Progenitor cell of endocrine pancreas (in vitro differentiated cells): ENCODE results near the gene BTG4. TPM values are rescaled to one million over a fixed set of nuclear protein-coding genes. Genes with fewer than 3 reads are reported as not detected.

Experiments
- DNase-seq: peaks from one replicate; pipeline ENCODE4 v3.0.0; 2021; ENCODE audit warnings: low spot score; ENCODE audit not compliant: unreplicated experiment
- H3K27ac Mint-ChIP-seq: 2 replicates; pipeline ENCODE4 v1.8.0; 2021; ENCODE audit warnings: mild to moderate bottlenecking, moderate library complexity, mixed read lengths
- H3K27me3 Mint-ChIP-seq: 2 replicates; pipeline ENCODE4 v1.8.0; 2021; ENCODE audit warnings: mixed read lengths
- H3K36me3 Mint-ChIP-seq: 2 replicates; pipeline ENCODE4 v1.8.0; 2022; ENCODE audit warnings: mixed read lengths; ENCODE audit not compliant: insufficient read depth
- H3K4me1 Mint-ChIP-seq: 2 replicates; pipeline ENCODE4 v1.8.0; 2021; ENCODE audit warnings: low read depth, mixed read lengths
- H3K4me3 Mint-ChIP-seq: 2 replicates; pipeline ENCODE4 v1.8.0; 2021; ENCODE audit warnings: low read depth, mild to moderate bottlenecking, moderate library complexity, mixed read lengths
- H3K9me3 Mint-ChIP-seq: 2 replicates; pipeline ENCODE4 v1.8.0; 2021; ENCODE audit warnings: low read depth, mixed read lengths
- CTCF ChIP-seq: fragments of 200-600 bp; sonication (generic); IDR thresholded peaks from one replicate; pipeline ENCODE4 v1.5.0; 2021; ENCODE audit warnings: antibody characterized with exemption, mild to moderate bottlenecking; ENCODE audit not compliant: unreplicated experiment
- total RNA-seq: library from RNA; stranded (reverse); gene quantifications from 2 replicates; pipeline ENCODE4 v1.2.1, GENCODE V29; 2021

The BTG4 gene
- total RNA-seq, 1 donor from 2014 or later: not detected

GRCh38 chr11:111469200-111469599 is 43.0 kb downstream of the BTG4 start:
- no peaks in the 10 kb centered on the region for H3K36me3 Mint-ChIP-seq
- H3K27me3 Mint-ChIP-seq: peaks cover 7% of the 10 kb centered on the region
- no peak overlapping the region for H3K27ac Mint-ChIP-seq
- no peaks in the 10 kb centered on the region for H3K4me1 Mint-ChIP-seq
- no peak for DNase-seq
- H3K4me3 Mint-ChIP-seq: no peak overlapping the region
- peaks cover 3% of the 10 kb centered on the region for H3K9me3 Mint-ChIP-seq
- no peak for TF ChIP-seq CTCF

- no peak for DNase-seq
- H3K27ac Mint-ChIP-seq: no peak overlapping the region
- H3K36me3 Mint-ChIP-seq: no peaks in the 10 kb centered on the region
- peaks cover 11% of the 10 kb centered on the region for H3K27me3 Mint-ChIP-seq
- no peak for TF ChIP-seq CTCF
- H3K4me1 Mint-ChIP-seq: no peaks in the 10 kb centered on the region
- H3K4me3 Mint-ChIP-seq: no peak overlapping the region
- no peaks in the 10 kb centered on the region for H3K9me3 Mint-ChIP-seq
These were observed 45.6 kb downstream of the BTG4 start for GRCh38 chr11:111466615-111467014.

- Mint-ChIP-seq H3K36me3 (no peaks in the 10 kb centered on the region), H3K4me3 (no peak overlapping the region), H3K27me3 (peaks cover 17% of the 10 kb centered on the region), H3K4me1 (no peaks in the 10 kb centered on the region), H3K9me3 (no peaks in the 10 kb centered on the region), H3K27ac (no peak overlapping the region)
- DNase-seq: no peak
- TF ChIP-seq CTCF: no peak
These were observed 46.8 kb downstream of the BTG4 start for GRCh38 chr11:111465400-111465799.

GRCh38 chr11:111463276-111463675 is 48.9 kb downstream of the BTG4 start:
- H3K27me3 Mint-ChIP-seq: peaks cover 24% of the 10 kb centered on the region
- TF ChIP-seq CTCF: no peak
- H3K4me1 Mint-ChIP-seq: no peaks in the 10 kb centered on the region
- no peaks in the 10 kb centered on the region for H3K9me3 Mint-ChIP-seq
- H3K4me3 Mint-ChIP-seq: no peak overlapping the region
- H3K27ac Mint-ChIP-seq: no peak overlapping the region
- DNase-seq: no peak
- no peaks in the 10 kb centered on the region for H3K36me3 Mint-ChIP-seq

GRCh38 chr11:111462329-111462728 is 49.9 kb downstream of the BTG4 start:
- no peak for DNase-seq
- Mint-ChIP-seq H3K27me3 (peaks cover 25% of the 10 kb centered on the region), H3K4me3 (no peak overlapping the region), H3K27ac (no peak overlapping the region), H3K9me3 (no peaks in the 10 kb centered on the region), H3K4me1 (no peaks in the 10 kb centered on the region), H3K36me3 (no peaks in the 10 kb centered on the region)
- TF ChIP-seq CTCF: no peak
